HepG2 (cell line): ENCODE data around the gene LNX2. TPM values are rescaled to one million over a fixed set of nuclear protein-coding genes. Genes with fewer than 3 reads are reported as not detected.
A peak's percentile ranks its signal among the peaks of the same experiment; 100 is the strongest.

ENCODE experiments used
- ADNP ChIP-seq: sonication (generic); formaldehyde crosslinking; IDR thresholded peaks from 2 replicates; pipeline ENCODE4 v1.4.0; 2020; ENCODE audit warnings: missing genetic modification reagents
- ASH2L ChIP-seq: fragments of 300-600, 200-600 bp; sonication (generic); IDR thresholded peaks from 2 replicates; pipeline ENCODE4 v1.7.0; 2017; ENCODE audit warnings: low read depth, mild to moderate bottlenecking, moderate library complexity, mixed read lengths, low read length; ENCODE audit not compliant: insufficient read length
- ATAD3A ChIP-seq: sonication (generic); formaldehyde crosslinking; IDR thresholded peaks from 2 replicates; pipeline ENCODE4 v1.4.0; 2020; ENCODE audit warnings: missing genetic modification reagents
- KDM2A ChIP-seq: sonication (generic); formaldehyde crosslinking; IDR thresholded peaks from 2 replicates; pipeline ENCODE4 v1.4.0; 2020; ENCODE audit warnings: low read depth, missing genetic modification reagents, borderline replicate concordance
- MED1 ChIP-seq: sonication (generic); formaldehyde crosslinking; IDR thresholded peaks from 2 replicates; pipeline ENCODE4 v1.4.0; 2020; ENCODE audit warnings: missing genetic modification reagents
- PHF21A ChIP-seq: sonication (generic); formaldehyde crosslinking; IDR thresholded peaks from 2 replicates; pipeline ENCODE4 v1.5.0; 2020; ENCODE audit warnings: mild to moderate bottlenecking, missing genetic modification reagents
- U2AF1 ChIP-seq: fragments of 200-400 bp; formaldehyde crosslinking; optimal IDR thresholded peaks from 2 replicates; pipeline ENCODE3; 2017; ENCODE audit warnings: mild to moderate bottlenecking, low read depth, low read length
- ZBTB7A ChIP-seq: sonication (generic); formaldehyde crosslinking; IDR thresholded peaks from 2 replicates; pipeline ENCODE4 v1.8.0; 2022; ENCODE audit warnings: mild to moderate bottlenecking, missing genetic modification reagents
- ZNF430 ChIP-seq: sonication (generic); formaldehyde crosslinking; IDR thresholded peaks from 2 replicates; pipeline ENCODE4 v1.9.0; 2021; ENCODE audit warnings: mild to moderate bottlenecking, missing genetic modification reagents
- ZNF841 ChIP-seq: sonication (generic); formaldehyde crosslinking; IDR thresholded peaks from 2 replicates; pipeline ENCODE4 v1.8.1; 2023; ENCODE audit warnings: missing genetic modification reagents, borderline replicate concordance
- polyA plus RNA-seq, 8 experiments: library from polyadenylated mRNA; depleted of rRNA in 3 of 8; stranded (reverse) in 7 of 8; unstranded in 1 of 8; fragments of >200 nt; fragmentation: Illumina TruSeq in 4 of 8; extraction: Trizol in 4 of 8; gene quantifications; 2 replicates each; pipeline versions ENCODE4 v1.2.1 to v1.2.3, GENCODE V29; 2011 to 2016; ENCODE audit warnings: low read depth in 4 of 8, missing spikeins in 1 of 8, mixed read lengths in 1 of 8; ENCODE audit not compliant: insufficient read depth in 1 of 8
- total RNA-seq, 5 experiments: library from RNA; depleted of rRNA; stranded (reverse); fragments of >200 nt; fragmentation: Illumina TruSeq; extraction: Trizol; gene quantifications; 2 replicates each; pipeline ENCODE4 v1.2.3, GENCODE V29; 2016; ENCODE audit warnings: low read depth in 1 of 5
- TF ChIP-seq, protein P1 (sequence below): sonication (generic); formaldehyde crosslinking; IDR thresholded peaks from 2 replicates; pipeline ENCODE4 v1.8.1; 2022; ENCODE audit warnings: low read depth, mild to moderate bottlenecking, missing genetic modification reagents
- TF ChIP-seq, protein P2 (sequence below): sonication (generic); formaldehyde crosslinking; IDR thresholded peaks from 2 replicates; pipeline ENCODE4 v1.5.0; 2020; ENCODE audit warnings: missing genetic modification reagents
- TF ChIP-seq, protein P3 (sequence below): sonication (generic); formaldehyde crosslinking; IDR thresholded peaks from 2 replicates; pipeline ENCODE4 v1.4.0; 2020; ENCODE audit warnings: mild to moderate bottlenecking, missing genetic modification reagents, borderline replicate concordance
- TF ChIP-seq, protein P4 (sequence below): sonication (generic); formaldehyde crosslinking; IDR thresholded peaks from 2 replicates; pipeline ENCODE4 v1.4.0; 2020; ENCODE audit warnings: mild to moderate bottlenecking, missing genetic modification reagents
- TF ChIP-seq, protein P5 (sequence below): sonication (generic); formaldehyde crosslinking; IDR thresholded peaks from 2 replicates; pipeline ENCODE4 v1.5.0; 2020; ENCODE audit warnings: mild to moderate bottlenecking, missing genetic modification reagents

Gene LNX2
- total and polyA plus RNA-seq, 2 of the 13 experiments (the other 11 are each of a cell fraction or from before 2014, with no cell fraction given): 9.2 to 9.7 TPM

DNA sequence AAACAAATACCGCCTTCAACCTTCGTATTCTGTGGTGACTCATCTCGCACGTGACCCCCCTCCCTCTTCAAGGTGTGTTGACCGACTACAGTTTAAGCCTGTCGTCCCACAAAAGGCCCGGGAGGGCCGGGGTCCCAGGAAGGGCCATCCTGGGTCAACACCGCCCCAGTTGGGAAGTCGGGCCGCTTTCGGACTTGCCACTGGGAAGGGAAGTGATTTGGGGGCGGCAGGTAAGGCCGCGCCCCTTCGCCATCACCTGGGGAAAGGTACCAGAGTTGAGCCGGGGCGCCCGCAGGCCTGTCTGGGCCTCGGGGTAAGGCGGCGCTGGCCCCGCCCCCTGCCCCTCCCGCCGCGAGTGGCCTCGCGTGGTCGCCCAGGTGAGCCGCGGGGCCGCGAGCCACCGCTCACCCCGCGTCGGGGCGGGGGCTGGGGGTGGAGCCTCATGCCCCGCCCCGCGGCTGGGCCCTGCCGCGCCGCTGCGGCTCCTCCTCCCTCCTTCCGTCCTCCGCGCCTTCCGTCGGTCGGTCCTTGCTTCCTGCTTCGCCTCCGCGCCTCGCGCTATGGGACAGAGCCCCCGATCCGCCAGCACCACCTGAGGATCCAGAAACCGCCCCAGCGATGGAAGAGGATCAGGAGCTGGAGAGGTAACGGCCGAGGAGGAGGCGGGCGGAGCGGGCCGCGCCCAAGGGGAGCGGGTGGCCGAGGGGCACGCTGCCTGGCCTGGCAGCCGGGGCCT lies 1.2 kb upstream of the LNX2 start, which contains the start of gene POLR1D (continued):
- TF ChIP-seq, protein P1, sequence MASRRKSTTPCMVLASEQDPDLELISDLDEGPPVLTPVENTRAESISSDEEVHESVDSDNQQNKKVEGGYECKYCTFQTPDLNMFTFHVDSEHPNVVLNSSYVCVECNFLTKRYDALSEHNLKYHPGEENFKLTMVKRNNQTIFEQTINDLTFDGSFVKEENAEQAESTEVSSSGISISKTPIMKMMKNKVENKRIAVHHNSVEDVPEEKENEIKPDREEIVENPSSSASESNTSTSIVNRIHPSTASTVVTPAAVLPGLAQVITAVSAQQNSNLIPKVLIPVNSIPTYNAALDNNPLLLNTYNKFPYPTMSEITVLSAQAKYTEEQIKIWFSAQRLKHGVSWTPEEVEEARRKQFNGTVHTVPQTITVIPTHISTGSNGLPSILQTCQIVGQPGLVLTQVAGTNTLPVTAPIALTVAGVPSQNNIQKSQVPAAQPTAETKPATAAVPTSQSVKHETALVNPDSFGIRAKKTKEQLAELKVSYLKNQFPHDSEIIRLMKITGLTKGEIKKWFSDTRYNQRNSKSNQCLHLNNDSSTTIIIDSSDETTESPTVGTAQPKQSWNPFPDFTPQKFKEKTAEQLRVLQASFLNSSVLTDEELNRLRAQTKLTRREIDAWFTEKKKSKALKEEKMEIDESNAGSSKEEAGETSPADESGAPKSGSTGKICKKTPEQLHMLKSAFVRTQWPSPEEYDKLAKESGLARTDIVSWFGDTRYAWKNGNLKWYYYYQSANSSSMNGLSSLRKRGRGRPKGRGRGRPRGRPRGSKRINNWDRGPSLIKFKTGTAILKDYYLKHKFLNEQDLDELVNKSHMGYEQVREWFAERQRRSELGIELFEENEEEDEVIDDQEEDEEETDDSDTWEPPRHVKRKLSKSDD (CRISPR knock-in tag): 0 out of 2 replicates have a peak, but pooled peaks have one; percentile 32
- TF ChIP-seq, protein P2, sequence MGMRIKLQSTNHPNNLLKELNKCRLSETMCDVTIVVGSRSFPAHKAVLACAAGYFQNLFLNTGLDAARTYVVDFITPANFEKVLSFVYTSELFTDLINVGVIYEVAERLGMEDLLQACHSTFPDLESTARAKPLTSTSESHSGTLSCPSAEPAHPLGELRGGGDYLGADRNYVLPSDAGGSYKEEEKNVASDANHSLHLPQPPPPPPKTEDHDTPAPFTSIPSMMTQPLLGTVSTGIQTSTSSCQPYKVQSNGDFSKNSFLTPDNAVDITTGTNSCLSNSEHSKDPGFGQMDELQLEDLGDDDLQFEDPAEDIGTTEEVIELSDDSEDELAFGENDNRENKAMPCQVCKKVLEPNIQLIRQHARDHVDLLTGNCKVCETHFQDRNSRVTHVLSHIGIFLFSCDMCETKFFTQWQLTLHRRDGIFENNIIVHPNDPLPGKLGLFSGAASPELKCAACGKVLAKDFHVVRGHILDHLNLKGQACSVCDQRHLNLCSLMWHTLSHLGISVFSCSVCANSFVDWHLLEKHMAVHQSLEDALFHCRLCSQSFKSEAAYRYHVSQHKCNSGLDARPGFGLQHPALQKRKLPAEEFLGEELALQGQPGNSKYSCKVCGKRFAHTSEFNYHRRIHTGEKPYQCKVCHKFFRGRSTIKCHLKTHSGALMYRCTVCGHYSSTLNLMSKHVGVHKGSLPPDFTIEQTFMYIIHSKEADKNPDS (CRISPR knock-in tag): no peak
- TF ChIP-seq ATAD3A (CRISPR knock-in tag): no peak
- no peak for TF ChIP-seq ASH2L
- TF ChIP-seq KDM2A: peak; percentile 96
- 0 out of 2 replicates have a peak, but pooled peaks have one; percentile 41 for TF ChIP-seq MED1 (CRISPR knock-in tag)
- TF ChIP-seq, protein P3, sequence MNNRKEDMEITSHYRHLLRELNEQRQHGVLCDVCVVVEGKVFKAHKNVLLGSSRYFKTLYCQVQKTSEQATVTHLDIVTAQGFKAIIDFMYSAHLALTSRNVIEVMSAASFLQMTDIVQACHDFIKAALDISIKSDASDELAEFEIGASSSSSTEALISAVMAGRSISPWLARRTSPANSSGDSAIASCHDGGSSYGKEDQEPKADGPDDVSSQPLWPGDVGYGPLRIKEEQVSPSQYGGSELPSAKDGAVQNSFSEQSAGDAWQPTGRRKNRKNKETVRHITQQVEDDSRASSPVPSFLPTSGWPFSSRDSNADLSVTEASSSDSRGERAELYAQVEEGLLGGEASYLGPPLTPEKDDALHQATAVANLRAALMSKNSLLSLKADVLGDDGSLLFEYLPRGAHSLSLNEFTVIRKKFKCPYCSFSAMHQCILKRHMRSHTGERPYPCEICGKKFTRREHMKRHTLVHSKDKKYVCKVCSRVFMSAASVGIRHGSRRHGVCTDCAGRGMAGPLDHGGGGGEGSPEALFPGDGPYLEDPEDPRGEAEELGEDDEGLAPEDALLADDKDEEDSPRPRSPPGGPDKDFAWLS: 0 out of 2 replicates have a peak, but pooled peaks have one; percentile 65
- TF ChIP-seq, protein P4, sequence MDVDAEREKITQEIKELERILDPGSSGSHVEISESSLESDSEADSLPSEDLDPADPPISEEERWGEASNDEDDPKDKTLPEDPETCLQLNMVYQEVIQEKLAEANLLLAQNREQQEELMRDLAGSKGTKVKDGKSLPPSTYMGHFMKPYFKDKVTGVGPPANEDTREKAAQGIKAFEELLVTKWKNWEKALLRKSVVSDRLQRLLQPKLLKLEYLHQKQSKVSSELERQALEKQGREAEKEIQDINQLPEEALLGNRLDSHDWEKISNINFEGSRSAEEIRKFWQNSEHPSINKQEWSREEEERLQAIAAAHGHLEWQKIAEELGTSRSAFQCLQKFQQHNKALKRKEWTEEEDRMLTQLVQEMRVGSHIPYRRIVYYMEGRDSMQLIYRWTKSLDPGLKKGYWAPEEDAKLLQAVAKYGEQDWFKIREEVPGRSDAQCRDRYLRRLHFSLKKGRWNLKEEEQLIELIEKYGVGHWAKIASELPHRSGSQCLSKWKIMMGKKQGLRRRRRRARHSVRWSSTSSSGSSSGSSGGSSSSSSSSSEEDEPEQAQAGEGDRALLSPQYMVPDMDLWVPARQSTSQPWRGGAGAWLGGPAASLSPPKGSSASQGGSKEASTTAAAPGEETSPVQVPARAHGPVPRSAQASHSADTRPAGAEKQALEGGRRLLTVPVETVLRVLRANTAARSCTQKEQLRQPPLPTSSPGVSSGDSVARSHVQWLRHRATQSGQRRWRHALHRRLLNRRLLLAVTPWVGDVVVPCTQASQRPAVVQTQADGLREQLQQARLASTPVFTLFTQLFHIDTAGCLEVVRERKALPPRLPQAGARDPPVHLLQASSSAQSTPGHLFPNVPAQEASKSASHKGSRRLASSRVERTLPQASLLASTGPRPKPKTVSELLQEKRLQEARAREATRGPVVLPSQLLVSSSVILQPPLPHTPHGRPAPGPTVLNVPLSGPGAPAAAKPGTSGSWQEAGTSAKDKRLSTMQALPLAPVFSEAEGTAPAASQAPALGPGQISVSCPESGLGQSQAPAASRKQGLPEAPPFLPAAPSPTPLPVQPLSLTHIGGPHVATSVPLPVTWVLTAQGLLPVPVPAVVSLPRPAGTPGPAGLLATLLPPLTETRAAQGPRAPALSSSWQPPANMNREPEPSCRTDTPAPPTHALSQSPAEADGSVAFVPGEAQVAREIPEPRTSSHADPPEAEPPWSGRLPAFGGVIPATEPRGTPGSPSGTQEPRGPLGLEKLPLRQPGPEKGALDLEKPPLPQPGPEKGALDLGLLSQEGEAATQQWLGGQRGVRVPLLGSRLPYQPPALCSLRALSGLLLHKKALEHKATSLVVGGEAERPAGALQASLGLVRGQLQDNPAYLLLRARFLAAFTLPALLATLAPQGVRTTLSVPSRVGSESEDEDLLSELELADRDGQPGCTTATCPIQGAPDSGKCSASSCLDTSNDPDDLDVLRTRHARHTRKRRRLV (CRISPR knock-in tag): 0 out of 2 replicates have a peak, but pooled peaks have one; percentile 43
- TF ChIP-seq, protein P5, sequence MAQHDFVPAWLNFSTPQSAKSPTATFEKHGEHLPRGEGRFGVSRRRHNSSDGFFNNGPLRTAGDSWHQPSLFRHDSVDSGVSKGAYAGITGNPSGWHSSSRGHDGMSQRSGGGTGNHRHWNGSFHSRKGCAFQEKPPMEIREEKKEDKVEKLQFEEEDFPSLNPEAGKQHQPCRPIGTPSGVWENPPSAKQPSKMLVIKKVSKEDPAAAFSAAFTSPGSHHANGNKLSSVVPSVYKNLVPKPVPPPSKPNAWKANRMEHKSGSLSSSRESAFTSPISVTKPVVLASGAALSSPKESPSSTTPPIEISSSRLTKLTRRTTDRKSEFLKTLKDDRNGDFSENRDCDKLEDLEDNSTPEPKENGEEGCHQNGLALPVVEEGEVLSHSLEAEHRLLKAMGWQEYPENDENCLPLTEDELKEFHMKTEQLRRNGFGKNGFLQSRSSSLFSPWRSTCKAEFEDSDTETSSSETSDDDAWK: no peak
- no peak; the same call in 1 of the 2 replicates for TF ChIP-seq ZBTB7A
- TF ChIP-seq ADNP (CRISPR knock-in tag): no peak
- peak; percentile 64 for TF ChIP-seq PHF21A (CRISPR knock-in tag)
- TF ChIP-seq ZNF841: no peak; the same call in 1 of the 2 replicates
- TF ChIP-seq ZNF430 (CRISPR knock-in tag): peak; percentile 87; the same call in 1 of the 2 replicates
- no peak for TF ChIP-seq U2AF1
